ENCODE data around the gene NME8.

The NME8 gene

DNA sequence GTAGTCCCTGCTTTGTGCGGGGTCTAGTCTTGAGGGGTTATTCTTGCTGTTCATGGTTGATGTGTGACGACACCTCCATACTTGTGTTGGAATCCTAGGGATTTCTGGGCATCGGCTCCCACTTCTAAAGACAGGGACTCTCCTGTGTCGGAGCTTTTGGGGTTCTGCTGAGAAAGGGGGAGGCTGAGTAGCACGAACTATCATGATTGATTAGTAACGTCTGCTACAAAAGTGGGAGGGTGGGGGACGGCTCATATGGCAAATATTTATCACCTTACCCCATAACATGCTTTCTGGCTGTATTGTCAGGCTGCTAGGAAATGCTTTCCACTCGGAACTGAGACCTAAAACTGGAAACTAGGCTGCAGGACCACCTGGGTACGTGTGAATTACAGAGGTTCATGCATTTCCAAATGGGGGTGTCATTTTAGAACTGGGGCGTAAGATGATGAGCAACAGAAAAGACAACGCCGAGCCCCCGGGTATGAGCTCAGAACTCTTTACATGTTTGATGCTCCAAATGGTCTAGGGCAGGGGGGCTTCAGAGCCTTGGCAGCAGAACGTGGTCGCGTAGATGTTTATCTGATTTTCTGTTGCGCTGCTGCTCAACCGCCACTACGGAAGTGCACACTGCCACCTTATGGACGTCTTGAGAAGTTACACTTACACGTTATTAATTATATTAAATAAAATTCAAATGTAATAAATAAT lies 15.1 kb upstream of the NME8 start:
- Histone ChIP-seq H3K4me3 (ENCODE audit: low read depth in 1 of 2, low read length in 2 of 2) (no peak overlapping the region), H3K4me1 (ENCODE audit: insufficient read depth, low read length) (peaks cover 4% of the 10 kb centered on the region; the same call in 1 of the 2 replicates), H3K27me3 (ENCODE audit: insufficient read depth, low read length, poor library complexity) (peaks cover 2% of the 10 kb centered on the region), H3K36me3 (ENCODE audit: insufficient read depth, low read length) (no peaks in the 10 kb centered on the region), H3K27ac (ENCODE audit: low read length) (no peak overlapping the region), H3K79me2 (ENCODE audit: insufficient read depth, low read length) (no peaks in the 10 kb centered on the region), H4K20me1 (ENCODE audit: insufficient read depth, low read length) (no peaks in the 10 kb centered on the region), H2AFZ (ENCODE audit: low read depth, low read length) (peak overlapping the region; percentile 50; the same call in 1 of the 2 replicates), H3K9me3 (ENCODE audit: insufficient read depth, low read length, severe bottlenecking) (no peaks in the 10 kb centered on the region), H3K4me2 (ENCODE audit: insufficient read depth, low read length) (peak overlapping the region; percentile 54; the same call in 1 of the 2 replicates), H3K9ac (ENCODE audit: low read depth, low read length) (no peak overlapping the region)
- ATAC-seq (ENCODE audit: insufficient read depth, low read depth) (peak; percentile 89), DNase-seq (peak; percentile 63)
- TF ChIP-seq, protein P1, sequence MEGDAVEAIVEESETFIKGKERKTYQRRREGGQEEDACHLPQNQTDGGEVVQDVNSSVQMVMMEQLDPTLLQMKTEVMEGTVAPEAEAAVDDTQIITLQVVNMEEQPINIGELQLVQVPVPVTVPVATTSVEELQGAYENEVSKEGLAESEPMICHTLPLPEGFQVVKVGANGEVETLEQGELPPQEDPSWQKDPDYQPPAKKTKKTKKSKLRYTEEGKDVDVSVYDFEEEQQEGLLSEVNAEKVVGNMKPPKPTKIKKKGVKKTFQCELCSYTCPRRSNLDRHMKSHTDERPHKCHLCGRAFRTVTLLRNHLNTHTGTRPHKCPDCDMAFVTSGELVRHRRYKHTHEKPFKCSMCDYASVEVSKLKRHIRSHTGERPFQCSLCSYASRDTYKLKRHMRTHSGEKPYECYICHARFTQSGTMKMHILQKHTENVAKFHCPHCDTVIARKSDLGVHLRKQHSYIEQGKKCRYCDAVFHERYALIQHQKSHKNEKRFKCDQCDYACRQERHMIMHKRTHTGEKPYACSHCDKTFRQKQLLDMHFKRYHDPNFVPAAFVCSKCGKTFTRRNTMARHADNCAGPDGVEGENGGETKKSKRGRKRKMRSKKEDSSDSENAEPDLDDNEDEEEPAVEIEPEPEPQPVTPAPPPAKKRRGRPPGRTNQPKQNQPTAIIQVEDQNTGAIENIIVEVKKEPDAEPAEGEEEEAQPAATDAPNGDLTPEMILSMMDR (IDR thresholded peaks at IDR 0.05; ENCODE audit: borderline replicate concordance, extremely low read depth, low read length, poor library complexity, severe bottlenecking), result peak; percentile 66
- no peak for TF ChIP-seq EZH2 (IDR thresholded peaks at IDR 0.05; ENCODE audit: borderline replicate concordance, low read depth, low read length, severe bottlenecking)

DNA sequence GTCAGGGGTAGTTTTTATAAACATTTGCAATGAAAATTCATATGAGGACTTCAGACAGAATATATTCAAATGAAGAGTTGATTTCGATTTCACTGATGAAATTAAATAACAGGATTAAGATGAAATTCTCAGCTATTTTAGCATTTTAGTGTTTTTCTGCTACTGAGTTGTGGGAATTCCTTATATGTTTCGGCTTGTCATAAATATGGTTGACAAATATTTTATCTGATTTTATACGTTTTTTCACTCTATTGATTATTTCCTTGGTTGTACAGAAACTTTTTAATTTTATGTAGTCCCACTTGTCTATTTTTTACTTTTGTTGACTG lies 14.6 kb upstream of the NME8 start:
- no peak for TF ChIP-seq EZH2 (IDR thresholded peaks at IDR 0.05; ENCODE audit: borderline replicate concordance, low read depth, low read length, severe bottlenecking)
- TF ChIP-seq, protein P1 (IDR thresholded peaks at IDR 0.05; ENCODE audit: borderline replicate concordance, extremely low read depth, low read length, poor library complexity, severe bottlenecking), result no peak
- no peak for ATAC-seq (ENCODE audit: insufficient read depth, low read depth)
- Histone ChIP-seq H3K27me3 (ENCODE audit: insufficient read depth, low read length, poor library complexity) (peaks cover 2% of the 10 kb centered on the region), H3K9me3 (ENCODE audit: insufficient read depth, low read length, severe bottlenecking) (no peaks in the 10 kb centered on the region), H4K20me1 (ENCODE audit: insufficient read depth, low read length) (no peaks in the 10 kb centered on the region), H2AFZ (ENCODE audit: low read depth, low read length) (no peak overlapping the region), H3K4me3 (ENCODE audit: low read depth in 1 of 2, low read length in 2 of 2) (no peak overlapping the region), H3K27ac (ENCODE audit: low read length) (no peak overlapping the region), H3K4me1 (ENCODE audit: insufficient read depth, low read length) (peaks cover 4% of the 10 kb centered on the region; the same call in 1 of the 2 replicates), H3K79me2 (ENCODE audit: insufficient read depth, low read length) (no peaks in the 10 kb centered on the region), H3K9ac (ENCODE audit: low read depth, low read length) (no peak overlapping the region), H3K36me3 (ENCODE audit: insufficient read depth, low read length) (no peaks in the 10 kb centered on the region), H3K4me2 (ENCODE audit: insufficient read depth, low read length) (peak overlapping the region; percentile 54; the same call in 1 of the 2 replicates)
- no peak for DNase-seq

DNA sequence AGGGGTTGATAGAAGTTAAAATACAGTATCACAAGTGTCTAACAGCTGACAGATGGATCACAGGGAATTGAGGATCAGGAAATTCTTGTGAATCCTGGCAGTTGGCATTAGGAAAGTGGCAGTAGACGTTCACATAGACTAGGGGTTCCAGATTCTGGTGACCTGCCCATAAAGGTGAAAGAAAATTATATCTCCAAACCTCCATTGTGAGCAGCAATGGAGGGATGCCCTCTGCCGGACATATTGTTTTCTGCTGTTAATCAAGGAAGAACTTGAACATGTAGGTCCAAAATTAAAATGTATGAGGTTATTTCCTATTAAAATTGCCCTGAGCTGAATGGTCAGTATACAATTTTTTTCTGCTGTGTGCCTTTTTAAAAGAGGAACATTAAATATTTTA lies 5.1 kb downstream of the NME8 start:
- Histone ChIP-seq H3K4me3 (ENCODE audit: low read depth in 1 of 2, low read length in 2 of 2) (no peak overlapping the region), H3K9ac (ENCODE audit: low read depth, low read length) (no peak overlapping the region), H3K27ac (ENCODE audit: low read length) (no peak overlapping the region), H3K36me3 (ENCODE audit: insufficient read depth, low read length) (no peaks in the 10 kb centered on the region), H3K4me1 (ENCODE audit: insufficient read depth, low read length) (no peaks in the 10 kb centered on the region), H3K9me3 (ENCODE audit: insufficient read depth, low read length, severe bottlenecking) (no peaks in the 10 kb centered on the region), H3K79me2 (ENCODE audit: insufficient read depth, low read length) (no peaks in the 10 kb centered on the region), H4K20me1 (ENCODE audit: insufficient read depth, low read length) (no peaks in the 10 kb centered on the region), H3K4me2 (ENCODE audit: insufficient read depth, low read length) (no peak overlapping the region), H3K27me3 (ENCODE audit: insufficient read depth, low read length, poor library complexity) (no peaks in the 10 kb centered on the region), H2AFZ (ENCODE audit: low read depth, low read length) (no peak overlapping the region)
- ATAC-seq (ENCODE audit: insufficient read depth, low read depth) (no peak), DNase-seq (no peak)
- TF ChIP-seq, protein P1 (IDR thresholded peaks at IDR 0.05; ENCODE audit: borderline replicate concordance, extremely low read depth, low read length, poor library complexity, severe bottlenecking), result no peak
